ENCODE data around the gene ZP3. TPM values are rescaled to one million over a fixed set of nuclear protein-coding genes. Genes with fewer than 3 reads are reported as not detected.

The ZP3 gene
- 41.7 and 43.9 TPM in 2 replicates for total RNA-seq

GRCh38 chr7:76424413-76425111 is at the start of gene ZP3:
ZP3 (plus strand) TSS chr7:76424950; CDS start chr7:76424965, 15 bp downstream.

GRCh38 chr7:76409537-76409936 is 15.2 kb upstream of the ZP3 start, which contains the start of gene SSC4D:
SSC4D (minus strand) TSS chr7:76409697; CDS start chr7:76404439, 5,258 bp downstream.

GRCh38 chr7:76461464-76462101 is 36.8 kb downstream of the ZP3 start, which contains the start of gene DTX2:
DTX2 (plus strand) TSS chr7:76461709; CDS start chr7:76480510, 18,801 bp downstream.

Other genes with a start within 250 kb of the ZP3 start
- gene SRRM3, start 223.1 kb upstream of the ZP3 start, total RNA-seq = 0.21 and 0.24 TPM in 2 replicates
- gene HSPB1, start 122.3 kb upstream of the ZP3 start, total RNA-seq = 127 and 153 TPM in 2 replicates
- 96.1 and 114 TPM in 2 replicates for gene YWHAG, start 66.0 kb upstream of the ZP3 start, total RNA-seq
- gene SSC4D, start 15.3 kb upstream of the ZP3 start, total RNA-seq = 0.64 and 5.3 TPM in 2 replicates
- 16.0 and 32.8 TPM in 2 replicates for gene DTX2, start 36.8 kb downstream of the ZP3 start, total RNA-seq
- 0.72 and 1.7 TPM in 2 replicates for gene UPK3B, start 85.6 kb downstream of the ZP3 start, total RNA-seq
- gene SPDYE16, start 118.3 kb downstream of the ZP3 start, total RNA-seq = not detected in 2 replicates
- gene POMZP3, start 202.3 kb downstream of the ZP3 start, total RNA-seq = 3.1 and 3.6 TPM in 2 replicates